HG02642 (cell line): ENCODE results near the gene ACAA1.
"Not testable (repeated sequence)": the region's sequence is repeated elsewhere in the genome, so short reads cannot be mapped to it uniquely, and the experiment has no call there.

ENCODE experiments used
- ATAC-seq: cut with Tn5 transposase; IDR thresholded peaks from one replicate; pipeline ENCODE4 v1.9.1; 2021; ENCODE audit warnings: mild to moderate bottlenecking; ENCODE audit not compliant: unreplicated experiment, poor library complexity

ACAA1 gene

GRCh38 chr3:38109580-38110313 lies 27.2 kb downstream of the ACAA1 start:
- ATAC-seq: no peak

- ATAC-seq: no peak
Measured at GRCh38 chr3:38108649-38109579, 28.0 kb downstream of the ACAA1 start.

GRCh38 chr3:38107911-38108648 lies 28.8 kb downstream of the ACAA1 start:
- no peak for ATAC-seq

- no peak for ATAC-seq
Measured at GRCh38 chr3:38105525-38105924, 31.4 kb downstream of the ACAA1 start.

GRCh38 chr3:38102444-38102814 lies 34.5 kb downstream of the ACAA1 start:
- no peak for ATAC-seq

- no peak for ATAC-seq
Measured at GRCh38 chr3:38101811-38102443, 35.0 kb downstream of the ACAA1 start.

- ATAC-seq: no peak
Measured at GRCh38 chr3:38100498-38100897, 36.4 kb downstream of the ACAA1 start.

- ATAC-seq: no peak
Measured at GRCh38 chr3:38099518-38099917, 37.4 kb downstream of the ACAA1 start.

- ATAC-seq: no peak
Measured at GRCh38 chr3:38098376-38098723, 38.6 kb downstream of the ACAA1 start.

GRCh38 chr3:38097446-38098375 lies 39.2 kb downstream of the ACAA1 start:
- ATAC-seq: no peak

- no peak for ATAC-seq
Measured at GRCh38 chr3:38095669-38096483, 41.1 kb downstream of the ACAA1 start.

GRCh38 chr3:38094999-38095398 lies 41.9 kb downstream of the ACAA1 start:
- no peak for ATAC-seq

GRCh38 chr3:38090453-38090852 lies 46.5 kb downstream of the ACAA1 start:
- ATAC-seq: no peak

GRCh38 chr3:38089163-38089562 lies 47.8 kb downstream of the ACAA1 start:
- no peak for ATAC-seq

- no peak for ATAC-seq
Measured at GRCh38 chr3:38088126-38089078, 48.5 kb downstream of the ACAA1 start.

- ATAC-seq: not testable (repeated sequence)
Measured at GRCh38 chr3:38087278-38087677, 49.6 kb downstream of the ACAA1 start.

GRCh38 chr3:38086496-38086895 lies 50.4 kb downstream of the ACAA1 start:
- no peak for ATAC-seq

GRCh38 chr3:38085943-38086324 lies 51.0 kb downstream of the ACAA1 start:
- ATAC-seq: no peak
